ENCODE results near the gene ZEB2.

The ZEB2 gene

DNA sequence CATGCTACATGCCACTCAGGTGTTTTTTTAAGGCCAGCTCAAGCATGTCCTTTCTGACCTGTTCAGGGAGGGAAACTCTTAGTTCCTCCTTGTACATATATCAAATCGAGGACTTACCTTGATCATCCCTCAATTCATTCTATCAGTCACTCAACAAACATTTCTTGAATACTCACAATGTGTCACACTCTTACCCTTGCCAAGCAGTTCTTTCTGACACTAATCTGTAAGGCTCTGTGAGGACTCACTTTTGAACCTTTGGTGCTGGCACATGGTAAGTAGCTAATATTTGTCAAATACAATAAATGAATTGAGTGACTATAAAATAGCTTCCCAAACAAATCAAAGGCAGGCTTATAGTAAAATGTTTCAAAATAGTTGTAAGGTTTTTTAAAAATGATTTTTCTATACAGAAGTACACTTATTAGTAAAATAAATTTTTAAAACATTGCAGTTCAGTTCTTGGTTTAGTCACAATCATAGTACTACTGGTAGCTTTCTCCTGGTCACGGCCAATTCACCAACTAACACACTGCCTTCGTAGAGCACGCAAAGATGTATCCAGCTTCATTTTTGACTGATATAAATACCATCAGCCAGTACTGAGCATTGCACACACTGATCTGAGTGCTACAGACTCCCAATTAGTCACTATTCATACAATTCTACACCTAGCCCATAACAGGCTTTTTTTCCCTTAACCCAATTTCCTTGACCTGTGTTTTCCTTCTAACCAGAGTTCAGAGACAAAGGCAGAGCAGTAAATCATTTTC is 50.9 kb downstream of the ZEB2 start:
- DNase-seq: no peak

DNA sequence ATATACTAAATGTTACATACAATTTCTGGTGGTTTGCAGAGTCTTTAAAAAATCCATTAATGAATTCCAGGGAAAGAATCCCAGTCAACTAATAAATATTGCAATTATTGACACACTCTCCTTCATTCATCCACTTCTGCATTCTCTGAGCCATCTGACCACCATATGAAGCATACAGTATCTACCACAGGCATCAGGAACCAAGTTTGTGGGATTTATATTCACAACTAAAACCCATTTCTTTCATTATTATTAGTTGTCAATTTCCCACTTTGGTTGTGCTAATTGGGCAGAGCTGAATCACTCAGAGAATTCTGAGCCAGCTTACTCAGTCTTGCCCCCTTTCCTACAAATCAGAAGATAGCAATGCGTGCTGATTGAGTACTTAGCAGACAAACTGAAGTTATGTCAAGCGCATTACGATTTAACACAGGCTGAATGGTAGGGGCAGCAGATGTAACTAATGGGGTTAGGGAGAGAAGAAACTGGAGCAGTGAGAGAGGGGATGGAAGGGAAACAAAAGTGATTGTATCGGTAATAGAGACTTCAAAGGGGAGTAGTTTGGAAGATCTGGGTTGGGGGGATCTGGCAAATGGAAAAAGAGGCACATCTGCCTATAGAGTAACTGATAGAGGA is 52.3 kb downstream of the ZEB2 start:
- no peak for DNase-seq

DNA sequence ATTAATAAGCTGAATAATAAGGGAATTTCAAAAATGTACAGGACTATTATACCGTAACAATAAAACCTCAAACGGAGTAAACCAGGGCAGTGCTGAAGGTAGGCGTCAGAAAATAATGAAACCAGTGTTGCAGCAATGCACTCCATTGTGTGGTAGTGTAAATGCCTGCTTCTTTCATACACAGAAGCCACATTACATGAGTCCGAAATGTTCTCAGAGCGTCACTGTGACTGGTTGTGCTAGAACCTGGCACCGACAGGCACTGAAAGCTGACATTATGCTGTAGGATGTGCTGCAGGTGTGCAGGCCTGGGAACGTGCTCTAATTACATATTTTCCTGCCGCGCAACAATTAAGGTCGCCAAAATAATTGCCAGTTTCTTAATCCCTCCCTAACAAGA is 53.3 kb downstream of the ZEB2 start:
- DNase-seq: no peak

DNA sequence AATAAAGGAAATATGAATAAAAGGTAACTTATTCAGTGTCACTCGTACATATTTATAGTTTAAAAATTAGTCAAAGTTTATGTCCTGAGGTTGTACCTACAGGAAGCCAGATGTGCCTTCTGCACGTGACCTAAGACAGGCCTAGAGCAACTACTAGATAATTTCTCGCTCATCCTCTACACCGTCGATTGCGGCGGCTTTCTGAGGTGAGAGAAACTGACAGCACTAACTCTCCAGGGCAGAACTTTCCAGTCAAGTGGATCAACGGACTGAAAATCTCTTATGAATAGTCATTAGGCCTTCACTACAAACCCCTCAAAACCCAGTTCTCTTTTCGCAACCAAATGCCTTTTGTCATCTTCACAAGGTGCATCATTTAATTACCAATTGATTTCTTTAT is 54.2 kb downstream of the ZEB2 start:
- no peak for DNase-seq

DNA sequence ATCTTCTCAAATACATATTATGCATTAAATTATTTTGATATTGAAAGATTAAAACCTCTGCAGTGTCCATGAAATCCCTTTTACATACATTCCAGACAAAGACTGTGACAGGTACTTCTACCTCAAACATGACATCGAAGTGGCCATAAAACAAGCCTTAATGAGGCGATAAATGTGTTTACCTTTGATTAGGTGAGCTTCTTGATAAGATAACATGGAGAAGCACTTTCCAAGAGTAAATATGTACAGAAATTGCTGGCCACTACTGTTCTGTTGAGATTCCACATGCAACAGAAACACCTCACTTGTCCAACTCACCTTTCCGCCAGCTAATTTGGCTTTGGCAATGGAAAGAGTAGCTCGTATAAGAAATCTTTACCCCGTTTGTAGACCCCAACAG is 55.2 kb downstream of the ZEB2 start:
- no peak for DNase-seq

DNA sequence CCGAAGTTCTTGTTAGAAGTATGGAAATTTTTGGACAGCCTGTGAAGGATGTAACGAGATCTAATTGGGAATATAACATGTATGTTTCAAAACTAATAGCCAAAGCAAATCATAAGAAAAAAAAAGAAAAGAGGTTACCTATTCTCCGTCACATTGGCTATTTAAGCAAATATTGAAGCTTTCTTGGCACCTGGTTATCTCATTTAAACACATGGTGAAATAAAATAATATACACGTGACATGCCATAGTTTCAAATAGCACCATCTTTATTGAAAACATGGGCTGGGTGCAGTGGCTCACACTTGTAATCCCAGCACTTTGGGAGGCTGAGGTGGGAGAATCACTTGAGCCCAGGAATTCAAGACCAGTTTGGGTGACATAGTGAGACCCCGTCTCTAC is 56.7 kb downstream of the ZEB2 start:
- no peak for DNase-seq

DNA sequence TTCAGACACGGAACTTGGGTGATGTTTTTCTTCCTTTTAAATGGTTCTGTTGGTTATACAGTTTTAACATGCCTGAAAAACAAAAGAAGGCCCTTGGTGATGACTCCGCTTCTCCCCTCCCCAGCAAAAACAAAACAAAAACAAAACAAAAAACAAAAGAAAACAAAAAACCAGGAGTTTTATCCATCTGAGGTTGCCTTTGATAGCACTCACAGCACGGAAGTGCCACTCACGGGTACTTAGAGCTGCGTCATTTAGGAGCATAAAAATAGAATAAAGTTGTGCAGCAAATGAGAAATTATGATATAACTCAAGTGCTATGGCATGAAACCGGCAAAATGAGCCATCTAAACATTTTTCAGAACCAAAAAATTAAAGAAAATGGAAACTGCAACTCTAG is 57.7 kb downstream of the ZEB2 start:
- DNase-seq: no peak

DNA sequence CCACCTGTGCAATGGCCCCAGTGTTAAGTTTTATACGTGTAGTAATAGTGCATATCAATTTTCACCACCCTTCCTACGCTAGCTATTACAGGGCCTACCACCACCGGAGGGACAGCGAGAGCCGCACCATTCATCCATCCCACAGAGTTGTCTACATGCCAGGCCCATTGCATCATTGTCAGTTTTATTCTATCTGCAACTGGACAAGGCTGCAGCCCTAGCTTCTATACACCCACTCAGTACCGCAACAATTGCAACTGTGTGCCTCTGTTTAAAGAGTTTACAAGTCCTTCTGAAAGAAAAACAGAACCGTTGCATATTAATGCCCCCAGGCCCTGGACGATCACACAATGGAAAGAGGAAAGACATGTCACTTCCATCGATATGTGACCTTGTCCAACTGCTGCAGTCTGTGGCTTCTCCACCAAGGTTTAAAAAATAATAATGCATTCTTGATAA is 58.6 kb downstream of the ZEB2 start:
- DNase-seq: no peak

DNA sequence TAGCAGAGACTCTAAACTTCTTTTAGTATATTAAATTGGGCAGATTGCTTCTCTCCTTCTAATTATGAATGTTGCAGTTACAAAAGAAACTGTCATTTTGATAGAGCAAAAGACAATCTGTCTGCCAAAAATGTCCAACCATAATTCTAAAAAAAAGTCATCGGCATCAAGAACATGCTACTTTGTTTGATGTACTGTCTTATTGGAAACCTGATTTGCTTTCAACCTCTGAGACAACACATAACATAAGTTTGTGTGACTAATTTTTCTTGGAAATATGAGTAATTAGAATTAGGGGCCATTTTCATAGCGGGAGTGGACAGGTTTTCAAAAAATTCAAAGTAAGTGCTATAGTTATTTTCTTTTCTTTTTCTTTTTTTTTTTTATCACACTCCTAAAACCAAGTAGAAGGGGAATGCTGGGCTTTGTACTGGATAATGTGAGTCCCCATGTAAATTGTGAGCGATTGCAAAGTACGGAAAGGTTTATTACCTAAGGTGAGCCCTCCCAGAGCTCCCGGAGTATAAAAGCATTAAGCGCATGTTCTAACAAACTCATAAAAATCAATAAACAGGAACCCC is 59.1 kb downstream of the ZEB2 start:
- DNase-seq: no peak

DNA sequence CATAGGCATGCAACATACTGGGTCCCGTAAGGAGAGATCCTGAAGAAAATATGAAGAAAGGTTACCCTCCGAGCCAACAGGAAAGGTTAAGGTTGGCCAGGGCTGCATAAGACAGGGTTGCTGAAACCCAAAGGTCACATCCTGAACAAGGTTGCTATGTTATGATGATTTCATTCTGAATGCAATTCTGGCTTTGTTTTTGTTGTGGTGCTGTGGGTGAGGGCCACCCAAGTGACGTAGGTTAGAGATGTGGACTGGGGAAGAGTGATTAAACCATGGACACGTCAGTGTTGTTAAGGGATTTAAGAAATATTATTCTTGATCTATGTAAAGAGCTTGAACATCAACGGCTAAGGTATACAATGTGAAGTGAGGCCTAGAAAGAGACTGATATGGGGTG is 60.0 kb downstream of the ZEB2 start:
- peak; percentile 78 to 79 for DNase-seq

DNA sequence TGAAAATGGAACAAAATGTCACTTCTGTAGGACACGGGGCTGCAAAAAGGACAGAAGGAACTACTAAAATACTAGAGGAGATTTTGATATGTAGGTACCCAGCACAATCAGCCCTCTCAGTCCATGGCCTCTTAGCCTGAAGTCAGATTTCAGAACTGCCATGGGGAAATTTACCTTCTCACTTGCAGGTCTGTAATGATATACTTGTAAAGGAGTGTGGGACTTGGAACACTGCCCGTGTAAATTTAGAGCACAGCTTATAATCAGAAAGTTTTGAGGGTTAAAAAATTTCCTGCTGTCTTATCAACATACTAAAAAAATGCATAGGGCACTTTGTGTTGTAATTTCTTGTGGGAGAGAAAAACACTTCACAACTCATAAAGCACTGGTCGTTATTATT is 60.6 kb downstream of the ZEB2 start:
- DNase-seq: no peak

DNA sequence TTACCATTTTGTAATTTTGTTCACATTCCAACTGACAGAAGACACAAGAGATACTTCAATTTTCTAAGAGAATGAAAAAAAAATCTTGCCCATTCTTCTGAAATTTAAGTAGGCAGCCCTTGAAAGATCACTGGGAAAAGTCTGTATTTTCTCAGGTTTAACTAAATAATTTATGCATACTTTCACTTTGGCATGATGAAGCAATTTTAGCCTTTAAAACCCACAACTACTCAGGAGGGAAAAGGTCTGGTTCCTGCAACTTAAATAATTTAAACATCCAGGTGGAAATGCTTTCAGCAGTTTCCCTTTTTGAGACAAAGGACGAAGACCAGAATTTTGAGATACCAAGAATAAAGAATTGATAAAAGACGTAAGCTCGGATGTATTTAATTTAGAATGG is 61.4 kb downstream of the ZEB2 start:
- DNase-seq: no peak

DNA sequence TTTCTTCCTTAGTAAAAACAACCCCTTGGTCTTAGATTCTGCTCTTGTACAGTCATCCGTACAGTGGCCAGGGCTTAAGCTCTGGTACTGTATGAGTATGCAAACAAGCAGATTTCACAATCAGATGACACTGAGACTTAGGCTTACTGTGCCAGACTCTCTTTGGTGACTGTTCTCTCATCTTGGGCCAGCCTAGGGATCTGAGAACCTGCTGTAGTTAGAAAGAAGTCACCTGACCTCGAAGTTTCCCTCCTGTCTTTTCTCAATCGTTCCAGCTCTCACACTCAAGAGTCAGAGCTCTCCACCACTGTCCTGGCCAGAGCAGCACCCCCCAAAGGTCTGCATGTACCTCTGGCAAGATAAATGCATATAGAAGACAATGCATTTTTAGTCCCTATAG is 63.2 kb downstream of the ZEB2 start:
- peak; percentile 42 to 58 for DNase-seq

DNA sequence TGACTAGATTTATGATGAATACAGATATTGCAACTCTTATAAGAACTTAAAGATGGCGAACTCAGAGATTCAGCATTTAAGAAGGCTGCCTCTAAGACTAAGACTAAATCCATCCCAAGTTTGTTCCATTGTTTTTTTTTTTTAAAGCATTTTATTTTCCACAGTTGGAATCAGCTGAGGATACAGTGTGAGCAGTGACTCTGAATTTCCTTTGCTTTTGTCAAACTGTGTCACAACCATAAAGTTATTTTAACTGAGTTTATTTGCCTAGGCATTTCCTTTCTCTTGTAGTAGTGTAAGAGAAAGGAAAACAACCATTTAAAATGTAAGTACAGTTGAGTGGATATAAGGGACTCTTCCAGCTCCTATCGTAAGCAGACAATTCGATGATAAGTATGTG is 63.9 kb downstream of the ZEB2 start:
- no peak for DNase-seq

DNA sequence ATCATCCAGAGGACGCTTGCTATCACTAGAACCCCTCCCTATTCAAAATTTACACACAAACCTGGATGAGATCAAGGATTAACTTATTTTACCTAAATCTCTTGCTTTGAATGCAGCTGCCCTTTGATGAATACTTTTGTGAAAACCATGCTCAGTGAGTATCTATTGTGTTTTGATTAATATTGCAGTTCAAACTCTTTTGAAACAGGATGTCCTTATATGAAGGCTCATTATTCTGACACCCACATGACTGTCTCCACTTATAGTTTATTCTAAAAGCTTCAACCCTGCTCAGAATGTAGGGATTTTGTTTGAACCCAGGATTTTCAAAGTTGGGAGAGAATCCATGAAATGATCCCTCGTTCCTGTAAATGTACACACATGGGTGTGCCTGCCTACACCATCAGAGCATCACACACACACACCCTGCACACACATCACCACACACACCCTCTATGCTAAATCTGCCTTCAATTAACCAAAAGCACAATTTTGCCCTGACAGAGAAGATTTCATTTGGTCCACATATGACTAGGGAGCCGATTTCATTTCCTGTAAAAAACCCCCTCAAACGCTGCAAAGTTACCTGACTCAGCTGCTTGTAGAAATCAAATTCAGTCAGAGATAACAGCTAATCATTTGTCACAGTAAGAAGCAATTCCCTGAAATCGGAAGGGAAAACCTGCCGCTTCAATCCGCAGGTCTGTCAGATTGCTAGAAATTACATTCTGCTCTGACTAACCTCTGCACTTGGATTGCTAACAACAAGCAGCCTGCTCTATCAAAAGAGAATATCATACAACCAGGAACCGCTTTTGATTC is 65.2 kb downstream of the ZEB2 start:
- peak; percentile 12 to 42 for DNase-seq

DNA sequence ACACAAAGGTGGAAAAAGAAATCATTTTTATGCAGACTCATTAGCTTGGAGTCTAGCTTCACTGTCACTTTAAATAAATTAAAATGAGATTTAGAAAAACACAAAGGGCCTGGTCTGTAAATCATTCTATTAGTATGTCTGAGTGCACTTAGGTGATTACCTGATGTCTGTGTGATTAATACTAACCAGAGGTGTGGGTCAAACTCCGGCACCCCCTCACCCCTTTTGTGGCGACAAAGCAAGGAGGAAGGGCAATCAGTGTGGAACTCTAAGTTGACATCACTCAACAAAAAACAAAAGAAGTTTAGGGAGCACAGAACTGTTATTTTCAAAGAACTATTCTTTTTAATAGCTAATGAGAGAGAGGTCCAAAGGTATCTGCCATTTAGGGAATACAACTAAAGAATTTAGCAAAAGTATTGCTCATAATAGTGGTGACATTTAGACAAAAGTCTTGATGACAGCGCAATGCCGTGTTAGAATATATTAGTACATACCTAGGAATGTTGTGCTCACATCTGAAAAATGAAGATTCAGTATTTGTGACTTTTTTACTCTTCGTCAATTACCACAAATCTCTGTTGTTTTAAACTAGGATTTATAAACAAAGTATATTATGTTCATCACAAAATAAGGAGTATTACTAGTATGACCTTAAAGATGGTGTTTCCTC is 66.3 kb downstream of the ZEB2 start:
- DNase-seq: no peak

DNA sequence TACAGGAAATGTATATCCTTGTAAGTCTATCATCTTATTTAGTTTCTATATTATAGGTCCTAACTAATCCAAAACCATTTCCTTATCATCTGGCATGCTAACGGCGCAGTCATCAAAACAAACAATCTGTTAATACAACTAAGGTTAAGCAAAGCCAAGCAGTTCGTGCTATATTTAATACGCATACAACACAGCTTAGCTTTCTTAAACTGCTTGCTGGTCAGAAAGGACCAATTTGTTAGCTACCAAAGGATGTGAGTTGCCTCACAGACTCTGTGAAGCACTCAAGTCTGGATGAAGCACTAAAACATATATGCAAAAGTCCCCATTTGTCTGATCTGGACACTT is 67.0 kb downstream of the ZEB2 start:
- DNase-seq: no peak

DNA sequence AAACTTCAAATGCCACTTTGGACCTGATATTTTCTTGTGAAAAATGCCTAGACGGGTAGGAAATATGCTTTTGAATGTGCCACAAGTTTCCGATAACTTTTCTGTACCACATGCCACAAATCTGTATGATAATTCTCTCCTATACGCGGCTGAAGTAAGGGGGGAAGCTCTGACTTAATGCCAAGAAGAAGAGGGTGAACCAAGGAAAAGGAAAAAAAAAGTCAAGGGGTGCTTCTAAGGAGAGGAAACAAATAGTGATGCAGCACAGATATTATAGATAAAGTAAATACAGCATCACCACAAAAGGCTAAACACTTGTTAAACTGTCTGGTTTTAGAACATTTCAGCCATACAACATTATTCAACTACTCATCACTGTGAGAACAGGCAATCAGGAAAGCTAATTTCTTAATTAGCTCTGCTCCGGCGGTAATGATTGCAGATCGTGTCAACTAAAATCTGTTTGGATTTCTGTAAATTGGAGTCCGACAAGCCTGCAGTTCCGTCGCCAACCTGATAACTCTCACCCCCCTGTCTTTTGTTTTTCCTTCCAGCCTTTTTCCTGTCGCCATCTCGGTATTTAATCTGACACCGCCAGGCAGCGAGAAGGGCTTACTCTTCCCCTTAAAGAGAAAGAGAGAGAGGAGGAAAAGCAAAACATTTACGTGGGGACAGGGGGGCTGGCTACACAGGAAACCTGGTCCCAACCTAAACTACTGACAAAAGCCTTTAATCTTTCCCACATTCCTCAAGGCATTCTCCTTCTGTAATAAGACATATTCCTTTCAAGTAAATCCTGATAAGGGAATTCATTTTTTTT is 67.5 kb downstream of the ZEB2 start:
- DNase-seq: no peak

DNA sequence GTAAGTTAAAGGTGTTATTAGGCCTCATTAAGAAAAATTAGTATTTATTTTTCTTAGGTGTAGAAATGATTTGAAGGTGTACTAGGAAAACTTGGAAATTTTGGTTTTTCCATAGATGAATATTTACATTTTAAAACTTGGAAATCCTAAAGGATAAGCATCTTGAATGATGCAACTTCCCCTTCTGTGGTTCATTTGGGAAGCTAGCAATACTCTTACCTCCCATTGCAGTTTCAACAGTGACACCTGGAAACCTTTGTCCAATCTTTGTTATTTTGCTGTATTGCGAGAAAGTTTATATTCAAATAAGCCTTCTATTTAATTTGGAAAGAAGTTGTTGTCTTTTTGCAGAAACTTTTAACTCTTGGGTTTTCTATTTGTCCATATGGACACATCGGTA is 68.5 kb downstream of the ZEB2 start:
- DNase-seq: no peak

DNA sequence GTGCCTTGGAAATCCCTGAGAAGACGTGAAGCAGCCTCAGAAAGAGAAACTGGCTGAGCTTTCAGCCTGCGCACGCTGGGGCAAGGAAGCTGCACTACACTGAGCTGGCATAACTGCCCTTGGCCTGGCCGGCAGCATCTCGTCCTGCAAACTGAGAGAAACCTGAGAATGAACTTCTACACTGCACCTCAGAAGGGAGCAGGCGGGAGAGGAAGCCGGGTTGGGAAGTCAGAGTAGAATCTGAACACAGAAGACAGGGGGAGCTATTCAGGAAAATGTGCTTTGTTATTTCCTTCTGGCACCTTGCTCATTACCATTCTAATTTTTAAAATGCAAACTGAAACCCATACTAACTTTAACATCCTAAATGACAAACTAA is 70.9 kb downstream of the ZEB2 start:
- no peak for DNase-seq

DNA sequence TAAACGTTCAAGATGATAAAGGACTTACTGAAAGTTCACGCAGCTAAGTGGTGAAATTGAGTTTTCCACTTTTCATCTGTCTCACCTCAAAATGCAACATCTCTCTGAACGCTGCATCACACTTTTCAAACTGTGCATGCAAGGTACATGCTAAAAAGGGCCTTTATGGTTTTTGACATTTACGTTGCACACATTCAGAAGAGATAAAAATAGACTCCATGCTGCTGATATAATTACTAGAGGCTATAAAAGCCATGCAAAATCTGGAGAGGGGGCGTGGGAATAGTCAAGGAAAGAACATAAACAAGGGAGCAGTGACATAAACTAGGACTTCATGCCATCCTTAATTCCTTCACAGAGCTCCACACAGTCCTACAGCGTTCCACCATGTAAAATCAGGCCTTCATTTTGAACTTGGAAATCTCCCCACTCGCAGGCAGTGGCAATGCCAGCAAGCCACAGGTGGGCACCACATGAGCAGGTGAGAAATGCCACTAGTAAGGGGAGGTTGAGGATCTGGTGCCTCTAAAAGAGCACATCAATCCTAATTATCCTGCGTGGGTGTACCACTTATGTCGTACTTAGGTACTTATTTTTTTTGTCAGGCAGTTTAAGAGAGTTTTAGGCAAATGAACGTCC is 71.4 kb downstream of the ZEB2 start:
- DNase-seq: no peak

DNA sequence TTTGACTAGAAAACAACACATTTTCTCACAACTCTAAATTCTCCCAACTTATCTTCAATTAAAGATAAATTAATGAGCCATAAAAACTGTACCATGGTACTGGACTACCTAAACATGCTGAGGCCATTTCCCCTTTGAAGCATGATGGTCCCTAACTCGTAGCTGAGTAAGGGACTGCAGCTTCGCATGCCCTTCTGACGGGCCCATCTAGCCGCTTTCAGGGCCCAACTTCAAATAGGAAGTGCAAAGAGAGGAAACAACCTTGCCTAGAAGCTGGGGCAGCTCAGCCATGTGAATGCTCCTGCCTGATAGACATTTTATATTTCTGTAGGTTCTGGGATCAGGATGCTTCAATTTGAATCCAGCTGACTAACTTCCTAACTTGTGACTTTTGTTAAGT is 72.4 kb downstream of the ZEB2 start:
- DNase-seq: no peak

Measured in CD4-positive, alpha-beta T cell treated with Interleukin-1 beta for 1 hour (primary cell).